ENCODE results near the gene EEFSEC. TPM values are rescaled to one million over a fixed set of nuclear protein-coding genes. Genes with fewer than 3 reads are reported as not detected.

The EEFSEC gene
- total RNA-seq, 1 donor from 2014 or later = 2.6 TPM

GRCh38 chr3:128334766-128335165 lies 181.5 kb downstream of the EEFSEC start:
- Histone ChIP-seq H3K9me3 (ENCODE audit: control insufficient read depth in 3 of 3, low read length in 3 of 3) (no peaks in the 10 kb centered on the region), H3K4me1 (ENCODE audit: control insufficient read depth in 3 of 3, insufficient read depth in 3 of 3, low read length in 3 of 3) (peaks cover 10 to 22% (median 11%) of the 10 kb centered on the region in 3 donors), H3K27me3 (ENCODE audit: control insufficient read depth in 3 of 3, insufficient read depth in 3 of 3, low read length in 3 of 3) (no peaks in the 10 kb centered on the region), H3K4me3 (ENCODE audit: low read length in 3 of 3) (no peak overlapping the region), H3K36me3 (ENCODE audit: control insufficient read depth in 3 of 3, insufficient read depth in 3 of 3, low read length in 3 of 3) (no peaks in the 10 kb centered on the region), H3K27ac (ENCODE audit: low read depth, low read length) (no peak overlapping the region), H3K9ac (ENCODE audit: low read depth in 1 of 3, low read length in 3 of 3) (no peak overlapping the region)

DNA sequence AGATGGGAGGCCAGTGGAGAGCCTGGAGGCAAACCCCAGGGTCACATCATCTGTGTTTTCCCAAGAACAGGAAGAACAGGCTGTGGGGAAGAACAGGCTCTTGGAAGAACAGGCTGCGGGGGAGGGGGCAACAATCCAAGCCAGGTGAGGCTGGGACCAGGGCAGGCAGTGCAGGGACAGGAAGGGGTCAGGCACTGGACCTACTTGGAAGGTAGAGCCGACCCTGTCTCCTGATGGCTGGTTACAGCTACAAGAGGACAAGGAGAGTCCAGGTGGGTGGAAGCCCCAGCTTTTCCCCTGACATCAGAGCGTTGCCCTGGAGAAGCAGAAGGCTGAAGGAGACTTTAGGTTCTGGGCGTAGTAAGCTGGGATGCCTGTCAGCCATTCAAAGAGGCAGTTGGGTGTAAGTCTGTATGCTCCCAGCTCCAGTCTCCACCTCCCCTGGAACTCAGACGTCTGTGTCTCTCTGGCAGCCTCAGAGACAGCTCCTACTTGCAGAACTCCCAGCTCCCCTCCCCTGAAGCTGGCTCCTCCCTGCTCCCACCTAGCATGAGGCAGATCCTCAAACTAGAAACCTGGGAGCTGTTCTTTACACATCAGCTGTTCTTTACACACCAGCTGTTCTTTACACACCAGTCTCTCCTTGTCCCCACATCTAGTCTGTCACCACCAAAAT lies 182.5 kb downstream of the EEFSEC start:
- no peak overlapping the region for H3K27ac ChIP-seq (ENCODE audit: low read depth, low read length)

GRCh38 chr3:128336337-128337156 lies 183.3 kb downstream of the EEFSEC start:
- Histone ChIP-seq H3K27me3 (ENCODE audit: control insufficient read depth in 3 of 3, insufficient read depth in 3 of 3, low read length in 3 of 3) (no peaks in the 10 kb centered on the region), H3K9ac (ENCODE audit: low read depth in 1 of 3, low read length in 3 of 3) (no peak overlapping the region), H3K4me1 (ENCODE audit: control insufficient read depth in 3 of 3, insufficient read depth in 3 of 3, low read length in 3 of 3) (peaks cover 16 to 35% (median 23%) of the 10 kb centered on the region in 3 donors), H3K9me3 (ENCODE audit: control insufficient read depth in 3 of 3, low read length in 3 of 3) (no peaks in the 10 kb centered on the region), H3K4me3 (ENCODE audit: low read length in 3 of 3) (no peak overlapping the region), H3K36me3 (ENCODE audit: control insufficient read depth in 3 of 3, insufficient read depth in 3 of 3, low read length in 3 of 3) (peaks cover 3 to 6% (median 3%) of the 10 kb centered on the region in 3 donors), H3K27ac (ENCODE audit: low read depth, low read length) (no peak overlapping the region)

More for the DNA sequence above, 182.5 kb downstream of the EEFSEC start:
- Histone ChIP-seq H3K9me3 (ENCODE audit: control insufficient read depth in 3 of 3, low read length in 3 of 3) (no peaks in the 10 kb centered on the region), H3K9ac (ENCODE audit: low read depth in 1 of 3, low read length in 3 of 3) (no peak overlapping the region), H3K4me1 (ENCODE audit: control insufficient read depth in 3 of 3, insufficient read depth in 3 of 3, low read length in 3 of 3) (peaks cover 14 to 29% (median 18%) of the 10 kb centered on the region in 3 donors), H3K4me3 (ENCODE audit: low read length in 3 of 3) (no peak overlapping the region), H3K36me3 (ENCODE audit: control insufficient read depth in 3 of 3, insufficient read depth in 3 of 3, low read length in 3 of 3) (no peaks in the 10 kb centered on the region), H3K27me3 (ENCODE audit: control insufficient read depth in 3 of 3, insufficient read depth in 3 of 3, low read length in 3 of 3) (no peaks in the 10 kb centered on the region)

DNA sequence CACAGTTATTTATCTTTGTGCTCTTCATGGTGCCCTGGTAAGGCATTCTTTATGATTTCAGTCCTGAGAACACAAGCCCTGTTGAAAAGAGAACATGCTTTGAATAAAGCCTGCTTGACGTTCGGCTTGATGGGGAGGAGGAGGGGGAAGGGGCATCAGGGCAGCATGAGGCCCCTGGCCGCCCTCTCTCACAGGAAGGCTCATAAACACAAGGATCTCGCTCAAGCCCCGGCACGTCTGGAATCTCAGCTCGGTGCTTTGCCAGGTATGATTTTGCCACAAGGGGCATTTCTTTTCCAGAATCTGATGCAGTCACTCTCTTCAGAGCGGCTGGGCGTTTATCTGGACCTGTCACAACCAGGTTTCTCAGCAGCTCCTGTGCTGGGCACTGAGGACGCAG lies 184.0 kb downstream of the EEFSEC start:
- Histone ChIP-seq H3K4me3 (ENCODE audit: low read length in 3 of 3) (no peak overlapping the region), H3K4me1 (ENCODE audit: control insufficient read depth in 3 of 3, insufficient read depth in 3 of 3, low read length in 3 of 3) (peaks cover 16 to 35% (median 23%) of the 10 kb centered on the region in 3 donors), H3K27me3 (ENCODE audit: control insufficient read depth in 3 of 3, insufficient read depth in 3 of 3, low read length in 3 of 3) (no peaks in the 10 kb centered on the region), H3K9ac (ENCODE audit: low read depth in 1 of 3, low read length in 3 of 3) (no peak overlapping the region), H3K36me3 (ENCODE audit: control insufficient read depth in 3 of 3, insufficient read depth in 3 of 3, low read length in 3 of 3) (peaks cover 8 to 10% (median 10%) of the 10 kb centered on the region in 3 donors), H3K9me3 (ENCODE audit: control insufficient read depth in 3 of 3, low read length in 3 of 3) (no peaks in the 10 kb centered on the region), H3K27ac (ENCODE audit: low read depth, low read length) (no peak overlapping the region)

GRCh38 chr3:128338536-128339330 lies 185.5 kb downstream of the EEFSEC start:
- H3K27me3 ChIP-seq (ENCODE audit: control insufficient read depth in 3 of 3, insufficient read depth in 3 of 3, low read length in 3 of 3) = no peaks in the 10 kb centered on the region
- peaks cover 10 to 12% (median 11%) of the 10 kb centered on the region in 3 donors for H3K36me3 ChIP-seq (ENCODE audit: control insufficient read depth in 3 of 3, insufficient read depth in 3 of 3, low read length in 3 of 3)
- no peak overlapping the region for H3K27ac ChIP-seq (ENCODE audit: low read depth, low read length)
- H3K9ac ChIP-seq (ENCODE audit: low read depth in 1 of 3, low read length in 3 of 3) = peak overlapping the region in 2 of 3 donors; percentile 14 to 26
- H3K4me3 ChIP-seq (ENCODE audit: low read length in 3 of 3) = no peak overlapping the region
- H3K9me3 ChIP-seq (ENCODE audit: control insufficient read depth in 3 of 3, low read length in 3 of 3) = no peaks in the 10 kb centered on the region
- peaks cover 16 to 35% (median 23%) of the 10 kb centered on the region in 3 donors for H3K4me1 ChIP-seq (ENCODE audit: control insufficient read depth in 3 of 3, insufficient read depth in 3 of 3, low read length in 3 of 3)

GRCh38 chr3:128339491-128340012 lies 186.3 kb downstream of the EEFSEC start:
- H3K9ac ChIP-seq (ENCODE audit: low read depth in 1 of 3, low read length in 3 of 3) = no peak overlapping the region
- no peak overlapping the region for H3K4me3 ChIP-seq (ENCODE audit: low read length in 3 of 3)
- H3K9me3 ChIP-seq (ENCODE audit: control insufficient read depth in 3 of 3, low read length in 3 of 3) = no peaks in the 10 kb centered on the region
- H3K27me3 ChIP-seq (ENCODE audit: control insufficient read depth in 3 of 3, insufficient read depth in 3 of 3, low read length in 3 of 3) = no peaks in the 10 kb centered on the region
- H3K27ac ChIP-seq (ENCODE audit: low read depth, low read length) = no peak overlapping the region
- peaks cover 10 to 14% (median 11%) of the 10 kb centered on the region in 3 donors for H3K36me3 ChIP-seq (ENCODE audit: control insufficient read depth in 3 of 3, insufficient read depth in 3 of 3, low read length in 3 of 3)
- H3K4me1 ChIP-seq (ENCODE audit: control insufficient read depth in 3 of 3, insufficient read depth in 3 of 3, low read length in 3 of 3) = peaks cover 16 to 35% (median 23%) of the 10 kb centered on the region in 3 donors

GRCh38 chr3:128340198-128340903 lies 187.1 kb downstream of the EEFSEC start:
- Histone ChIP-seq H3K4me3 (ENCODE audit: low read length in 3 of 3) (no peak overlapping the region), H3K27ac (ENCODE audit: low read depth, low read length) (no peak overlapping the region), H3K27me3 (ENCODE audit: control insufficient read depth in 3 of 3, insufficient read depth in 3 of 3, low read length in 3 of 3) (no peaks in the 10 kb centered on the region), H3K9me3 (ENCODE audit: control insufficient read depth in 3 of 3, low read length in 3 of 3) (no peaks in the 10 kb centered on the region), H3K36me3 (ENCODE audit: control insufficient read depth in 3 of 3, insufficient read depth in 3 of 3, low read length in 3 of 3) (peaks cover 10 to 14% (median 11%) of the 10 kb centered on the region in 3 donors), H3K4me1 (ENCODE audit: control insufficient read depth in 3 of 3, insufficient read depth in 3 of 3, low read length in 3 of 3) (peaks cover 16 to 35% (median 23%) of the 10 kb centered on the region in 3 donors), H3K9ac (ENCODE audit: low read depth in 1 of 3, low read length in 3 of 3) (no peak overlapping the region)

DNA sequence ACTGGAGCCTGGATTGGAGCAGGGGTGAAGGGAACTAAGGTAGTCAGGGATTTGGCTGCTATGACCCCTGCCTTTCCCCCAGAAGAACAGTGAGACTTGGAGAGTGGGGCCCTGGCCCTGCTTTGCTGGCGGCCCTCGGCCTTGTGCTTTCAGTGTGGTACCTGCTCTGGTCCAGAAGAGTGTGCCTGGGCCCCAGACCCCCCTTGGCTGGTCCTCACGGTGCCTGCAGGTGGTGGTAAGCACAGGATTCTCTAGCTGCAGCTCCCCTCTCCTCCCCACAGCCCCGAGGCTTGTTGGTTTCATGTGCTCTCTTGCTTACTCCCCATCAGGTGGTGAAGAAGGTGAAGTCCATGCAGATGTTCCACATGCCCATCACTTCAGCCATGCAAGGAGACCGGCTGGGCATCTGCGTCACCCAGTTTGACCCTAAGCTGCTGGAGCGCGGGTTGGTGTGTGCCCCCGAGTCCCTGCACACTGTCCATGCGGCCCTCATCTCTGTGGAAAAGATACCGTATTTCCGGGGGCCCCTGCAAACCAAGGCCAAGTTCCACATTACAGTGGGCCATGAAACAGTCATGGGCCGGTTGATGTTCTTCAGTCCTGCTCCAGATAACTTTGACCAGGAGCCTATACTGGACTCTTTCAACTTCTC lies 187.7 kb downstream of the EEFSEC start:
- Histone ChIP-seq H3K4me1 (ENCODE audit: control insufficient read depth in 3 of 3, insufficient read depth in 3 of 3, low read length in 3 of 3) (peaks cover 16 to 35% (median 23%) of the 10 kb centered on the region in 3 donors), H3K27ac (ENCODE audit: low read depth, low read length) (no peak overlapping the region), H3K9me3 (ENCODE audit: control insufficient read depth in 3 of 3, low read length in 3 of 3) (no peaks in the 10 kb centered on the region), H3K4me3 (ENCODE audit: low read length in 3 of 3) (no peak overlapping the region), H3K27me3 (ENCODE audit: control insufficient read depth in 3 of 3, insufficient read depth in 3 of 3, low read length in 3 of 3) (no peaks in the 10 kb centered on the region), H3K9ac (ENCODE audit: low read depth in 1 of 3, low read length in 3 of 3) (no peak overlapping the region), H3K36me3 (ENCODE audit: control insufficient read depth in 3 of 3, insufficient read depth in 3 of 3, low read length in 3 of 3) (peaks cover 10 to 14% (median 11%) of the 10 kb centered on the region in 3 donors)

Data from skeletal muscle tissue (tissue), 4 donors.